ENCODE measurements around the gene KCNK10.

KCNK10 gene

GRCh38 chr14:88179716-88180115 is 143.4 kb downstream of the KCNK10 start:
- no peak for DNase-seq

- no peak for DNase-seq
Observed at GRCh38 chr14:88170333-88170732, 152.7 kb downstream of the KCNK10 start.

- DNase-seq = peak; percentile 51
Observed at GRCh38 chr14:88168498-88169165, 154.4 kb downstream of the KCNK10 start.

- no peak for DNase-seq
Observed at GRCh38 chr14:88168025-88168424, 155.0 kb downstream of the KCNK10 start.

- peak; percentile 8 for DNase-seq
Observed at GRCh38 chr14:88166616-88167015, 156.5 kb downstream of the KCNK10 start.

- DNase-seq = peak; percentile 36
Observed at GRCh38 chr14:88164906-88165534, 158.0 kb downstream of the KCNK10 start.

- no peak for DNase-seq
Observed at GRCh38 chr14:88163731-88164255, 159.3 kb downstream of the KCNK10 start.

GRCh38 chr14:88156127-88156526 is 166.9 kb downstream of the KCNK10 start:
- no peak for DNase-seq

GRCh38 chr14:88154926-88155325 is 168.1 kb downstream of the KCNK10 start:
- DNase-seq = no peak

GRCh38 chr14:88154321-88154720 is 168.7 kb downstream of the KCNK10 start:
- DNase-seq = no peak

GRCh38 chr14:88146881-88147649 is 176.0 kb downstream of the KCNK10 start:
- no peak for DNase-seq

GRCh38 chr14:88143810-88144209 is 179.3 kb downstream of the KCNK10 start:
- DNase-seq = no peak

GRCh38 chr14:88142997-88143396 is 180.1 kb downstream of the KCNK10 start:
- DNase-seq = no peak

- no peak for DNase-seq
Observed at GRCh38 chr14:88140874-88141273, 182.2 kb downstream of the KCNK10 start.

GRCh38 chr14:88137327-88137726 is 185.7 kb downstream of the KCNK10 start:
- DNase-seq = no peak
